ENCODE results near the gene NIPBL.

DNA sequence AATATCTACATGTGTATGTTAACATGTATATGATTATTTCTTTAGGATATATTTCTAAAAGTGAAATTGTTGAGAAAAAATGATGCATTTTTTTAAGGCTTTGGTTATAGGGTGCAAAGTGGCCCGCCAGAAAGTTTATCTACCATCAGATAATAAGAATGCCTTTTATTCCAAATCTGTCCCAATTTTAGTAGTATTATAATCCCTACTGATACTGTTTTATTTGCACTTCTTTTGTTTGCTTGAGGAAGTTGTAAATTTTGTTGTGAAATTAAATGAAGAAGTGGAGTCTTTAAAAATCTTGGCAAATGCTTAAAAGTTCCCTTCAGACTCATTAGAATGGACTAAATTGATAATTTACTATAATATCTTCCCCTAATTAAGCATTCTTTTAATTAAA, 73.0 kb downstream of the NIPBL start:
- TF ChIP-seq, protein P1, sequence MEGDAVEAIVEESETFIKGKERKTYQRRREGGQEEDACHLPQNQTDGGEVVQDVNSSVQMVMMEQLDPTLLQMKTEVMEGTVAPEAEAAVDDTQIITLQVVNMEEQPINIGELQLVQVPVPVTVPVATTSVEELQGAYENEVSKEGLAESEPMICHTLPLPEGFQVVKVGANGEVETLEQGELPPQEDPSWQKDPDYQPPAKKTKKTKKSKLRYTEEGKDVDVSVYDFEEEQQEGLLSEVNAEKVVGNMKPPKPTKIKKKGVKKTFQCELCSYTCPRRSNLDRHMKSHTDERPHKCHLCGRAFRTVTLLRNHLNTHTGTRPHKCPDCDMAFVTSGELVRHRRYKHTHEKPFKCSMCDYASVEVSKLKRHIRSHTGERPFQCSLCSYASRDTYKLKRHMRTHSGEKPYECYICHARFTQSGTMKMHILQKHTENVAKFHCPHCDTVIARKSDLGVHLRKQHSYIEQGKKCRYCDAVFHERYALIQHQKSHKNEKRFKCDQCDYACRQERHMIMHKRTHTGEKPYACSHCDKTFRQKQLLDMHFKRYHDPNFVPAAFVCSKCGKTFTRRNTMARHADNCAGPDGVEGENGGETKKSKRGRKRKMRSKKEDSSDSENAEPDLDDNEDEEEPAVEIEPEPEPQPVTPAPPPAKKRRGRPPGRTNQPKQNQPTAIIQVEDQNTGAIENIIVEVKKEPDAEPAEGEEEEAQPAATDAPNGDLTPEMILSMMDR (conservative IDR thresholded peaks at IDR 0.05; ENCODE audit: low read depth, low read length), result no peak
- no peak for TF ChIP-seq EZH2 (IDR thresholded peaks at IDR 0.05; ENCODE audit: borderline replicate concordance, low read depth, low read length, poor library complexity, severe bottlenecking)
